HepG2 (cell line): ENCODE measurements around the gene CCDC142. TPM values are rescaled to one million over a fixed set of nuclear protein-coding genes. Genes with fewer than 3 reads are reported as not detected.

Experiments used
- NFE2L2 ChIP-seq: fragments of 150-350 bp; IDR thresholded peaks from 2 replicates; pipeline ENCODE4 v1.6.1; 2014; ENCODE audit warnings: low read length
- NR2F1 ChIP-seq, 2 experiments: fragments of 450-650 bp in 1 of 2; formaldehyde crosslinking in 1 of 2; IDR thresholded peaks; 2 replicates each; pipeline versions ENCODE4 v1.5.0 to v1.6.1; 2016 to 2020; ENCODE audit warnings: mild to moderate bottlenecking in 1 of 2, missing compliant biosample characterization in 1 of 2, missing genetic modification reagents in 1 of 2, moderate library complexity in 1 of 2
- NRL ChIP-seq: sonication (generic); formaldehyde crosslinking; IDR thresholded peaks from 2 replicates; pipeline ENCODE4 v1.5.0; 2020; ENCODE audit warnings: missing genetic modification reagents, mild to moderate bottlenecking, moderate library complexity, borderline replicate concordance
- POLR2AphosphoS2 ChIP-seq: IDR thresholded peaks from 2 replicates; pipeline ENCODE4 v1.6.1; 2011; ENCODE audit warnings: low read depth, low read length, improper control_type of control experiment
- PRMT3 ChIP-seq: sonication (generic); formaldehyde crosslinking; IDR thresholded peaks from 2 replicates; pipeline ENCODE4 v1.8.1; 2022; ENCODE audit warnings: low read depth, mild to moderate bottlenecking, moderate library complexity, missing genetic modification reagents, borderline replicate concordance
- RBM22 ChIP-seq: fragments of 200-400 bp; formaldehyde crosslinking; optimal IDR thresholded peaks from 2 replicates; pipeline ENCODE3; 2017; ENCODE audit warnings: mild to moderate bottlenecking, low read length, moderate library complexity
- TEAD2 ChIP-seq: sonication (generic); formaldehyde crosslinking; IDR thresholded peaks from 2 replicates; pipeline ENCODE4 v1.9.0; 2021; ENCODE audit warnings: missing genetic modification reagents
- ZMAT5 ChIP-seq: sonication (generic); formaldehyde crosslinking; IDR thresholded peaks from 2 replicates; pipeline ENCODE4 v1.5.0; 2020; ENCODE audit warnings: mild to moderate bottlenecking, low read depth, missing genetic modification reagents, borderline replicate concordance
- ZNF543 ChIP-seq: sonication (generic); formaldehyde crosslinking; IDR thresholded peaks from 2 replicates; pipeline ENCODE4 v1.4.0; 2020; ENCODE audit warnings: mild to moderate bottlenecking, missing genetic modification reagents
- ZNF644 ChIP-seq: IDR thresholded peaks from 2 replicates; pipeline ENCODE4 v1.6.1; 2016; ENCODE audit warnings: low read depth
- ZNF746 ChIP-seq: sonication (generic); formaldehyde crosslinking; IDR thresholded peaks from 2 replicates; pipeline ENCODE4 v1.8.0; 2022; ENCODE audit warnings: mild to moderate bottlenecking, missing genetic modification reagents
- ZNF839 ChIP-seq: sonication (generic); formaldehyde crosslinking; IDR thresholded peaks from 2 replicates; pipeline ENCODE4 v1.4.0; 2020; ENCODE audit warnings: missing genetic modification reagents, mild to moderate bottlenecking, borderline replicate concordance
- polyA plus RNA-seq, 8 experiments: library from polyadenylated mRNA; depleted of rRNA in 3 of 8; stranded (reverse) in 7 of 8; unstranded in 1 of 8; fragments of >200 nt; fragmentation: Illumina TruSeq in 4 of 8; extraction: Trizol in 4 of 8; gene quantifications; 2 replicates each; pipeline versions ENCODE4 v1.2.1 to v1.2.3, GENCODE V29; 2011 to 2016; ENCODE audit warnings: low read depth in 4 of 8, missing spikeins in 1 of 8, mixed read lengths in 1 of 8; ENCODE audit not compliant: insufficient read depth in 1 of 8
- total RNA-seq, 5 experiments: library from RNA; depleted of rRNA; stranded (reverse); fragments of >200 nt; fragmentation: Illumina TruSeq; extraction: Trizol; gene quantifications; 2 replicates each; pipeline ENCODE4 v1.2.3, GENCODE V29; 2016; ENCODE audit warnings: low read depth in 1 of 5
- TF ChIP-seq, protein P1 (sequence below): sonication (generic); formaldehyde crosslinking; IDR thresholded peaks from 2 replicates; pipeline ENCODE4 v1.4.0; 2020; ENCODE audit warnings: missing genetic modification reagents, borderline replicate concordance
- TF ChIP-seq, protein P2 (sequence below): sonication (generic); formaldehyde crosslinking; IDR thresholded peaks from 2 replicates; pipeline ENCODE4 v1.5.1; 2020; ENCODE audit warnings: mild to moderate bottlenecking, missing genetic modification reagents, borderline replicate concordance
- TF ChIP-seq, protein P3 (sequence below), 2 experiments: fragments of 450-650 bp in 1 of 2; sonication (generic) in 1 of 2; formaldehyde crosslinking in 1 of 2; IDR thresholded peaks; 2 replicates each; pipeline versions ENCODE4 v1.6.1 to v1.8.0; 2016 to 2022; ENCODE audit warnings: antibody characterized with exemption in 1 of 2, mild to moderate bottlenecking in 1 of 2, missing genetic modification reagents in 1 of 2

CCDC142 gene
- total and polyA plus RNA-seq, 2 of the 13 experiments (the other 11 are each of a cell fraction or from before 2014, with no cell fraction given), result 14.7 to 30.4 TPM

GRCh38 chr2:74424995-74425406 lies 57.8 kb downstream of the CCDC142 start (continued):
- TF ChIP-seq ZMAT5 (CRISPR knock-in tag) (no peak), ZNF644 (CRISPR knock-in tag) (no peak), ZNF543 (CRISPR knock-in tag) (no peak), ZNF746 (no peak), ZNF839 (CRISPR knock-in tag) (no peak), NFE2L2 (no peak), RBM22 (peak; percentile 13), NR2F1 (CRISPR knock-in tag; IDR thresholded peaks at IDR 0.05) (no peak), NRL (CRISPR knock-in tag) (no peak), PRMT3 (CRISPR knock-in tag) (0 out of 2 replicates have a peak, but pooled peaks have one; percentile 31), POLR2AphosphoS2 (0 out of 2 replicates have a peak, but pooled peaks have one; percentile 54), TEAD2 (no peak)
- TF ChIP-seq, protein P1, sequence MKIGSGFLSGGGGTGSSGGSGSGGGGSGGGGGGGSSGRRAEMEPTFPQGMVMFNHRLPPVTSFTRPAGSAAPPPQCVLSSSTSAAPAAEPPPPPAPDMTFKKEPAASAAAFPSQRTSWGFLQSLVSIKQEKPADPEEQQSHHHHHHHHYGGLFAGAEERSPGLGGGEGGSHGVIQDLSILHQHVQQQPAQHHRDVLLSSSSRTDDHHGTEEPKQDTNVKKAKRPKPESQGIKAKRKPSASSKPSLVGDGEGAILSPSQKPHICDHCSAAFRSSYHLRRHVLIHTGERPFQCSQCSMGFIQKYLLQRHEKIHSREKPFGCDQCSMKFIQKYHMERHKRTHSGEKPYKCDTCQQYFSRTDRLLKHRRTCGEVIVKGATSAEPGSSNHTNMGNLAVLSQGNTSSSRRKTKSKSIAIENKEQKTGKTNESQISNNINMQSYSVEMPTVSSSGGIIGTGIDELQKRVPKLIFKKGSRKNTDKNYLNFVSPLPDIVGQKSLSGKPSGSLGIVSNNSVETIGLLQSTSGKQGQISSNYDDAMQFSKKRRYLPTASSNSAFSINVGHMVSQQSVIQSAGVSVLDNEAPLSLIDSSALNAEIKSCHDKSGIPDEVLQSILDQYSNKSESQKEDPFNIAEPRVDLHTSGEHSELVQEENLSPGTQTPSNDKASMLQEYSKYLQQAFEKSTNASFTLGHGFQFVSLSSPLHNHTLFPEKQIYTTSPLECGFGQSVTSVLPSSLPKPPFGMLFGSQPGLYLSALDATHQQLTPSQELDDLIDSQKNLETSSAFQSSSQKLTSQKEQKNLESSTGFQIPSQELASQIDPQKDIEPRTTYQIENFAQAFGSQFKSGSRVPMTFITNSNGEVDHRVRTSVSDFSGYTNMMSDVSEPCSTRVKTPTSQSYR, result no peak
- TF ChIP-seq, protein P2, sequence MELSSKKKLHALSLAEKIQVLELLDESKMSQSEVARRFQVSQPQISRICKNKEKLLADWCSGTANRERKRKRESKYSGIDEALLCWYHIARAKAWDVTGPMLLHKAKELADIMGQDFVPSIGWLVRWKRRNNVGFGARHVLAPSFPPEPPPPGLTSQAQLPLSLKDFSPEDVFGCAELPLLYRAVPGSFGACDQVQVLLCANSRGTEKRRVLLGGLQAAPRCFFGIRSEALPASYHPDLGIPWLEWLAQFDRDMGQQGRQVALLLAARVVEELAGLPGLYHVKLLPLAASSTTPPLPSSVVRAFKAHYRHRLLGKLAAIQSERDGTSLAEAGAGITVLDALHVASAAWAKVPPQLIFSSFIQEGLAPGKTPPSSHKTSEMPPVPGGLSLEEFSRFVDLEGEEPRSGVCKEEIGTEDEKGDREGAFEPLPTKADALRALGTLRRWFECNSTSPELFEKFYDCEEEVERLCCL (CRISPR knock-in tag), result 0 out of 2 replicates have a peak, but pooled peaks have one; percentile 26
- TF ChIP-seq, protein P3, sequence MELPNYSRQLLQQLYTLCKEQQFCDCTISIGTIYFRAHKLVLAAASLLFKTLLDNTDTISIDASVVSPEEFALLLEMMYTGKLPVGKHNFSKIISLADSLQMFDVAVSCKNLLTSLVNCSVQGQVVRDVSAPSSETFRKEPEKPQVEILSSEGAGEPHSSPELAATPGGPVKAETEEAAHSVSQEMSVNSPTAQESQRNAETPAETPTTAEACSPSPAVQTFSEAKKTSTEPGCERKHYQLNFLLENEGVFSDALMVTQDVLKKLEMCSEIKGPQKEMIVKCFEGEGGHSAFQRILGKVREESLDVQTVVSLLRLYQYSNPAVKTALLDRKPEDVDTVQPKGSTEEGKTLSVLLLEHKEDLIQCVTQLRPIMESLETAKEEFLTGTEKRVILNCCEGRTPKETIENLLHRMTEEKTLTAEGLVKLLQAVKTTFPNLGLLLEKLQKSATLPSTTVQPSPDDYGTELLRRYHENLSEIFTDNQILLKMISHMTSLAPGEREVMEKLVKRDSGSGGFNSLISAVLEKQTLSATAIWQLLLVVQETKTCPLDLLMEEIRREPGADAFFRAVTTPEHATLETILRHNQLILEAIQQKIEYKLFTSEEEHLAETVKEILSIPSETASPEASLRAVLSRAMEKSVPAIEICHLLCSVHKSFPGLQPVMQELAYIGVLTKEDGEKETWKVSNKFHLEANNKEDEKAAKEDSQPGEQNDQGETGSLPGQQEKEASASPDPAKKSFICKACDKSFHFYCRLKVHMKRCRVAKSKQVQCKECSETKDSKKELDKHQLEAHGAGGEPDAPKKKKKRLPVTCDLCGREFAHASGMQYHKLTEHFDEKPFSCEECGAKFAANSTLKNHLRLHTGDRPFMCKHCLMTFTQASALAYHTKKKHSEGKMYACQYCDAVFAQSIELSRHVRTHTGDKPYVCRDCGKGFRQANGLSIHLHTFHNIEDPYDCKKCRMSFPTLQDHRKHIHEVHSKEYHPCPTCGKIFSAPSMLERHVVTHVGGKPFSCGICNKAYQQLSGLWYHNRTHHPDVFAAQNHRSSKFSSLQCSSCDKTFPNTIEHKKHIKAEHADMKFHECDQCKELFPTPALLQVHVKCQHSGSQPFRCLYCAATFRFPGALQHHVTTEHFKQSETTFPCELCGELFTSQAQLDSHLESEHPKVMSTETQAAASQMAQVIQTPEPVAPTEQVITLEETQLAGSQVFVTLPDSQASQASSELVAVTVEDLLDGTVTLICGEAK (IDR thresholded peaks at IDR 0.05), result no peak
- TF ChIP-seq, protein P3 (CRISPR knock-in tag; IDR thresholded peaks at IDR 0.05), result no peak
